HG03064 (cell line): ENCODE data around the gene PITPNC1.
"Not testable (repeated sequence)": the region's sequence is repeated elsewhere in the genome, so short reads cannot be mapped to it uniquely, and the experiment has no call there.

ENCODE experiments used
- ATAC-seq: cut with Tn5 transposase; IDR thresholded peaks from one replicate; pipeline ENCODE4 v1.9.1; 2021; ENCODE audit warnings: low read depth; ENCODE audit not compliant: unreplicated experiment

The PITPNC1 gene

DNA sequence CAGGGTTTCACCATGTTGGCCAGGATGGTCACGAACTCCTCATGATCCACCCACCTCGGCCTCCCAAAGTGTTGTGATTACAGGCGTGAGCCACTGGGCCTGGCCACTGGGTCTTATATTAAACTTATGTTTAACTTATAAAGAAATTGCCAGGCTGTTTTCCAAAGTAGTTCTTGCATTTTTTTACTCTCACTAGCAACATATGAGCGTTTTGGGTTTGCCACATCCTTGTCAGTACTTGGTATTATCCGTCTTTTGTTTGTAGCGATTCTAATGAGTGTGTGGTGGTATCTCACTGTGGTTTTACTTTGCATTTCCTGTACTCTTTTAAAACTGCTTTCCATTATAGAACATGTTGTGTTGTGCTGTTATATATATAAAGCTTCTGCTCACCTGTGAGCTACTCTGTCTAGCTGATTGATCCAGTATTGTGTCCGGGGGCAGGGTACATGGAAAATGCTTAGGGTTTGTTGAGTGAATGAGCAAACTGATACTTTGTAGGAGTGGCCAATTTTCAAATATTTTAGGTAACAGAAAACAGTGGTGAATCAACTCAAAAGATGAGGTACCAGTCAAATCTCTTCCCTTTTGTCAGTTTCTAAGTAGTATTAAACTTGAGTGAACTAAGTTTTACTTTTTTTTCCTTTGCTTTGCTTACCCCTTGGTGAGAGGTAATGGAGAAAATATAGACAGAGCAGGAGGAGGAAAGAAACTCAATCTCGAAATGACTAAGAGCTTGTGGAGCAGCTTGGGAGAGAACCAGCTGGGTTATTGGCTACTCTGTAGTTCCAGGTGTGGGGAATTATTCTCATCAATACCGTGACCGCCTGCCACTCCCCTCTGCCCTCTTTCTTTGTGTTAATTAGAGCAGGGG lies 75.8 kb downstream of the PITPNC1 start:
- ATAC-seq = no peak

DNA sequence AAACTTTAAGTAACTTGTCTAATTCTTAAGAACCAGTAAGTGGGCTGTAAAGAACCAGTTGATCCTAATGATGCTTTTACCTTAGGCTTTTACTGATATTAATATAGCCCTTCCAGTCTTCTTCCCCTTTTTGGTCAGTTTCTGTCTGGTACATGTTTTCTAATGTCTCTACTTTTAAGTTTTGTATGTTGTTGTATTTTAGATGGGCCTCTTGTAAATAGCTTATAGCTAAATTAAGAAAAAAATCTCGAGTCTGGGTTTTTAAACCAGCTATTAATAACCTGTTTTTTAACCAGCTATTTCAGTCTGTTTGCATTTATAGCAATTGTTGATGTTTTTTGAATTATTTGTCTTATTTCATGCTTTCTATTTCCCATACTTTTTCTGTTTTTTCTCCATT lies 79.0 kb downstream of the PITPNC1 start:
- no peak for ATAC-seq

DNA sequence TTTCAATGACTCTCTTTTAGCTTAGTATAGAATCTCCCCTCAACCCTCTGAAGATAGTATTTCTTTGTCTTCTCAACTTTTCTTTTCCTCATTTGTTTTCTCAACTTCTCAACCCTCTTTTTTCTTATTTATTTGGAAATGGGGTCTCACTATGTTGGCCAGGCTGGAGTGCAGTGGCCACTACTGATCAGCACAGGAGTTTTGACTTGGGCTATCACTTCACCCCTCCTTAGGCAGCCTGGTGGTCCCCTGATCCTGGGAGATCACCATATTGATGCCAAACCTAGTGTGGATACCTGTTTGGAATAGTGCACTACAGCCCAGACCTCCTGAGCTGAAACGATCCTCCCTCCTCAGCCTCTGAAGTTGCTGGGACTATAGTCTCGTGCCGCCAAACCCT lies 79.8 kb downstream of the PITPNC1 start:
- ATAC-seq = no peak

DNA sequence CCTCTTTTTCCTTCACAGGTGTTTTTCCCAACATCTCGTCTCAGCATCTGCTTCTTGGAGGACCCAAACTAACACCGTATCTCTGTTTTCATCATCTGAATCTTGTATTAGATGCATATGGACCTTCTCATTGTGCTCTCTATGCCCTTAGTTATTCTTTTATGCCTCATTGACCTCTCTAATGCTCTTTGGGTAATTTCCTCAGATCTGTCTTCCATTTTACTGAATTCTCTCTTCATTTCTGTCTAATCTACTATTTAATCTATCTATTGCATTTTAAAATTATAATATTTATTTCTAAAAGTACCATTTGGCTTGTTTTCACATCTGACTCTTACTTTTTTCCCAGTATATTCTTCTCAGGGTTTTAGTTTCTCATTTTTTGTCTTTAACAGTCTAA lies 81.1 kb downstream of the PITPNC1 start:
- ATAC-seq = no peak

DNA sequence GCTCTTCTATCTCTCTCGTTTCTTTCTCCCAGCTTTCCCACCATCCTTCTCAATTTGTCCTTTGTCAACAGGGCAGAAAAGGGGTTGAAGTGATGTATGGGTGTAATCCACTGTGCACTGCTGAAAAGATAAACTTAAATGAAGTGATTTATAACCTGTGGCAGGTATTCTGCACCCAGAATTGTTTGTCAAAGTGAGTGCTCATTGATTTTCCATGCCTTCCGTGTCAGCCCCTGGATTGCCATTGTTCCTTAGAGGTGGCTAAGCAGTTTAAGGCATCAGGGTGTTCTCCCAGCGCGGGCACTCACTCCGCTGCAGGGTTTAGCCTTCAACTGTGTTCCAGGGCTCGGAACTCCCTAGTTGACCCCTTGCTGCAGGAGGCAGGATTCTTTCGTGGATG lies 82.9 kb downstream of the PITPNC1 start:
- ATAC-seq = no peak

GRCh38 chr17:67461228-67461780 lies 84.2 kb downstream of the PITPNC1 start:
- ATAC-seq = no peak

DNA sequence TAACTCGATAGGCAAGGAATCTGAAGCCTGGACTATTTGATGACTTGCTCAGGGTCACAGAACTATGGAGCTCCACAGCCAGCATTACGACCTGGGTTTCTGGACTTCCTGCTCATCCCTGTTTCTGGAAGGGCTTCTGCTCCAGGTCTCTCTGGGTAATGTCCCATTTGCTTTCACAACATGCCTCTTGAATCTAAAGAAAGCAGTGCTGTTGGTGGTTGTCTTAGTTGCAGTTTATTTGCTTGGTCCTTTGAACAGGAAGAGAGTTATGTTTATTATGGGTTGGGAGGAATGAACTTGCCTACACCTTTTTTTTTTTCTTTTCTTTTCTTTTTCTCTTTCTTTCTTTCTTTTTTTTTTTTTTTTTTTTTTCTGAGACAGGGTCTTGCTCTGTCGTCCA lies 84.8 kb downstream of the PITPNC1 start:
- no peak for ATAC-seq

DNA sequence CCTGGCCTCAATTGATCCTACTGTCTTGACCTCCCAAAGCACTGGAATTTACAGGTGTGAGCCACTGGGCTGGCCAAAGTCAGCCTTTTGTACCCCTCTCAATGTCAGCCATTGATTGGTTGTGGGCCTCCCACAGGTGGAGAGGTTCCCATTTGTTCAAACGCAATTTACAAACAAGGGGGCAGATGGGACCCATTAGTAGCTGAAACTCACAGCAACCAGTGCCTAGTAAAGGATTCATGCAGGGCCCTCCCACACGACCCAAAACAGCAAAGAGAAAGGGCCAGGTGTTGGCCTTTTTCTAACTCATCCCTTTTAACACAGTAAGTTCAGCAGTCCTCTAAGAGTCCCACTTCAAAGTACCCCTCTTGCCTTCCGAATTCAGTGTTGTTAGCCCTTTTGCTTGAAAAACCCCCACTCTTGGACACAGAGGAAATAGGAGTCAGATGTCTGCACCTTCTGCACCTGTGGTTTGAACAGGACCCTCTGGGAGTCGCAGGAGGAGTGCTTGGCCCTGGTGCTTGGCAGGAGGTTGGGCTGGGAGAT lies 89.2 kb downstream of the PITPNC1 start:
- no peak for ATAC-seq

DNA sequence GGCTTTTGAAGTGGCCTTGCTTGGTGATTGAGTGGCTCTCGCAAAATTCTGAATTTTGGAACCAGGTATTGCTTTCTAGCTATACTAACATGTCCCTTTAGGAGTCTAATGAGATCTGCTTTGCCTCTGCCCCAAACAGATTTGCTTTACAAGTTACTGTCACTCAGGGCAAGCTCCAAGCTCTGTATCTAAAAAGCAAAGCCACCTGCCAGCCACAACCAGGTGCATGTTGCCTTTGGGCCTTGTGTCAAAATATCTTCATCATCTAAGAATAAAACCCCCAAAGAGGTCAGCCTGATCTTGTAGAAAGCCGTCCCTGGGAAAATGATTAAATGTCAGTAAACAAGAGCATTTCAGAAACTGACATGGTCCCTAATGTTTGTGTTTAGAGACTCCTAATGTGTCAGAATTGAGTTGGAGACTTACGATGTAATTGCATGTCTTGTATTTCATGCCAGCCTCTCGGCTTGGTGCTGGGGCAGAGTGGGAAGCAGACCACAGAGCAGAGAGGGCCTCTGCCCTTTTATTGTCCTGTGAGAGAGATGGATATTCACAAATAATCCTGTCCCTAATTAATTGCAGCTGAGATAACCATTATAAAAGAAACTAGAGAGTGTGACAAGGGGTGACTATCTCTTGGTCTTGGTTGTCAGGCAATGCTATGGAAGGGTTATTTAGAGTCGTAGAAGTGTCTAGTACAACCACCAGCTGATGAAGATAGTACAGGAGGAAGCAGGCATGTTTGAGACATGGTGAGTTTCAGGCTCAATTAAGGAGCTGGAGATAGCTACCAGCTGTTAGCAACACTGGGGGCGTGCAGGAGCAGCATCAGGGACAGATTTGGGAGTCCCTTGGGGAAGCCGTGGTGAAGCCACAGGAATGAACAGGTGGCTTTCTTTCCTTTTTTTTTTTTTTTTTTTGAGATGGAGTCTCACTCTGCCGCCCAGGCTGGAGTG lies 90.7 kb downstream of the PITPNC1 start:
- ATAC-seq = no peak

- ATAC-seq = no peak
Measured at GRCh38 chr17:67469208-67469980, 92.3 kb downstream of the PITPNC1 start.

DNA sequence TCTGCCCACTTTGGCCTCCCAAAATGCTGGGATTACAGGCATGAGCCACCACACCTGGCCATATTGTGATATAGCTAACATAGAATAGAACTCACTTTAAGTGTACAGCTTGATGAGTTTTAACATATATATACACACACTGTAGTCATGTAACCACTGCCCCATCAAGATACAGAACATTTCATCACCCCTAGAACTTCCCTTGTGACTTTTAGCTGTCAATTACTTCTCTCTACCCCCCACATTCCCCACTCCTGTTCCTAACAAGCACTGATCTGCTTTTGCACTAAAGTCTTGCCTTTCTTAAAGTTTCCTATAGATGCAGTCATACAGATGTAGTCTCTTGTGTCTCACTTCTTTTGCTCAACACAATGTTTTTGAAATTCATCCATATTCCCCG lies 93.1 kb downstream of the PITPNC1 start:
- ATAC-seq = no peak

DNA sequence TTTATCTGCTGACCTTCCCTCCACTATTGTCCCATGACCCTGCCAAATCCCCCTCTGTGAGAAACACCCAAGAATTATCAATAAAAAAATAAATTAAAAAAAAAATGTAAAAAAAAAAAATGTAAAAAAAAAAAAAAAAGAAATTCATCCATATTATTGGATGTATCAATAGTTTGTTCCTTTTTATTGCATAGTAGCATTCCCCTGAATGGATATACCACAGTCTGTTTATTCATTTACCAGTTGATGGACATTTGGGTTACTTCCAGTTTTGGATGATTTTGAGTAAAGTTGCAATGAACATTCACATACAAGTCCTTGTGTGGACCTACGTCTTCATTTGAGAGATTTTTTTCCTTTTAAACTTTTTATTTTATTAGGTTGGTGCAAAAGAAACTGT lies 94.0 kb downstream of the PITPNC1 start:
- ATAC-seq = no peak

- ATAC-seq = not testable (repeated sequence)
Measured at GRCh38 chr17:67472606-67473005, 95.5 kb downstream of the PITPNC1 start.

- ATAC-seq = no peak
Measured at GRCh38 chr17:67474081-67474661, 97.1 kb downstream of the PITPNC1 start.

DNA sequence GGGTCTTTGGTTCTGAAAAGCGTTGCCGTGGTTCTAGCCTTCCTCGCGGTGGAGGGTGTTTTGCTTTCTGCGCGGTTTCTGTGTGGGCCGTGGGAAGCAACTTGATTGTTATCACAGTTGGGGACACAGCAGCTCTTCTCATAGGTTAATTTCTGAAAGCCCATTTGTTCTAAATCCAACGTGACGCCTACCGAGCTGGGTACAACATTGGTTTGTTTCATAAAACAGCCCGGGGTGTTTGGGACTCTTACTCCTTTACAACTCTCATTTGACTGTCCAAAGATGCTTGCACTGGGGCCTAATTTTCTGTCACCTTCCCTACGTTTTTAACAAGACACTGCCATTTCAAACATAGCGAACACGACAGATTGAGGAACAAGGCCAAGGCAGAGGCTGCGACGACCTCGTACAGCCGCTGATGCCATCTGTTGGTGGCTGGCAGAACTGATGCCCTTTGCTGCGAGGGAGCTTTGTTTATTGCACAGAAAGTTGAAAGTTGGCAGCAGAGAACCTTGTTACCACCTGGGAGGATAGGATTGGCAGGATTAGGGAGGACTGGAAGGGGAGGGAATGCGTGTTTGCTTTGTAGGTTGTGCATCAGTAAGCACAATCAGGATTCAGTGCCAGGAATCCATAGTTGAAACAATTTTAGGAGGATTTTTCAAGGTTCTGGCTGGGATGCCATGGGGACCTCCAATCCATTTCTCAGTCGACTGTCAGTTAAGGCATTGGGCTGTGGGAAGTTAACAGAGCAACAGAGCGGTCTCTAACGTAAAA lies 98.3 kb downstream of the PITPNC1 start:
- no peak for ATAC-seq

GRCh38 chr17:67476787-67477335 lies 99.8 kb downstream of the PITPNC1 start:
- ATAC-seq = no peak

- no peak for ATAC-seq
Measured at GRCh38 chr17:67477687-67478086, 100.6 kb downstream of the PITPNC1 start.

- no peak for ATAC-seq
Measured at GRCh38 chr17:67478401-67479041, 101.4 kb downstream of the PITPNC1 start.
